Right renal pelvis (tissue), 4 donors: ENCODE data around the gene AQP9. TPM values are rescaled to one million over a fixed set of nuclear protein-coding genes. Genes with fewer than 3 reads are reported as not detected.
A peak's percentile ranks its signal among the peaks of the same experiment; 100 is the strongest.
"Not testable (repeated sequence)": the region's sequence is repeated elsewhere in the genome, so short reads cannot be mapped to it uniquely, and the experiment has no call there.

ENCODE experiments used
- DNase-seq, 4 donors: peaks; one replicate each; pipeline ENCODE4 v3.0.0-alpha.2; 2013; ENCODE audit warnings: low read depth in 4 of 4, low spot score in 3 of 4, missing footprints in 1 of 4
- polyA plus RNA-seq, 4 donors: library from polyadenylated mRNA; unstranded; fragments of 120-200 nt; gene quantifications; one replicate each; pipeline ENCODE4 v1.2.1, GENCODE V29; 2013; ENCODE audit not compliant: insufficient read length in 4 of 4

AQP9 gene
- polyA plus RNA-seq, 4 donors = 0.07 to 0.21 (median 0.12) TPM

DNA sequence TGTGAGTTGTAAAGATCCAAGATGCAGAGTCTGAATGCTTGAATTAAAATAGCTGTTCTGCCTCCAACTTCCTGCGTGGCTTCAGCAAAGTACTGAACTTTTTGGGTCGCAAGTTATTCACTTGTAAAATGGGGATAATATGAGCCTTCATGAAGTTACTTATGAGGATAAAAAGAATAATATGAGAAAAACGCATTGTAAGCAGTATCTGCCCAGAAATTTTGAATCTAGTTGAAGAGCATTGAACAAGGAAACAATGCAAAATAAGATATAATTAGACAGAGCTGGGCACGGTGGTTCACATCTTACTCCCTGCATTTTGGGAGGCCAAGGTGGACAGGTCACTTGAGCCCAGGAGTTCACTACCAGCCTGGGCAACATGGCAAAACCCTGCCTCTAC lies 37.8 kb downstream of the AQP9 start:
- no peak for DNase-seq

DNA sequence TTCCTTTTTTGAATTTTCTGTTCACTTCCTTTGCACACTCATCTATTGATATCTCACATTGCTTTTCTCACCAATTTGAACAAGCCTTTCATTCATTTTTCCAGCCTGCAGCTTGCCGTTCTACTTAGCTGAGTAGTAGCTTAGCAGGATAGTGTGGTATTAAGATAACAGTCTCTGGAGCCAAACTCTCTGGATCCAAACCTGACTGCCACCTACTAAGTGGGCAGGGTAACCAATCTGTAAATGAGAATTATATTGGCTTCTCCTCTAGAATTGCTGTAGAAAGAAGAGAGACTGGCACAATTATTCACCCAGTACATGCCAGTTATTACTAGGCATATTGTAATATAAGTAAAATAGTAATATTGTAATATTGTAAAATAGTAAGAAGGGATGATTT lies 40.5 kb downstream of the AQP9 start:
- no peak for DNase-seq

DNA sequence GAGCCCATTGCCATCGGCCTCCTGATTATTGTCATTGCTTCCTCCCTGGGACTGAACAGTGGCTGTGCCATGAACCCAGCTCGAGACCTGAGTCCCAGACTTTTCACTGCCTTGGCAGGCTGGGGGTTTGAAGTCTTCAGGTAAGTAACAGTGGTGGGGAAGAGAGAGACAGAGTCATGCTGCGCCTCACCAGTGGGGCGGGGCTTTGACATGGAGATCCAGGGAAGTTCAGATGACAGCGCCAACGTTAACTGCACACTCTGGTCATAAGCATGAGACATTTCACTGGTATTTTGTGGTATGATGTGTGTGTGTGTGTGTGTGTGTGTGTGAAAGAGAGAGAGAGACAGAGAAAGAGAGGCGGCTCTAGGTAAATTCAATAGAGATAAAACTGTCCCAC lies 41.0 kb downstream of the AQP9 start:
- no peak for DNase-seq

DNA sequence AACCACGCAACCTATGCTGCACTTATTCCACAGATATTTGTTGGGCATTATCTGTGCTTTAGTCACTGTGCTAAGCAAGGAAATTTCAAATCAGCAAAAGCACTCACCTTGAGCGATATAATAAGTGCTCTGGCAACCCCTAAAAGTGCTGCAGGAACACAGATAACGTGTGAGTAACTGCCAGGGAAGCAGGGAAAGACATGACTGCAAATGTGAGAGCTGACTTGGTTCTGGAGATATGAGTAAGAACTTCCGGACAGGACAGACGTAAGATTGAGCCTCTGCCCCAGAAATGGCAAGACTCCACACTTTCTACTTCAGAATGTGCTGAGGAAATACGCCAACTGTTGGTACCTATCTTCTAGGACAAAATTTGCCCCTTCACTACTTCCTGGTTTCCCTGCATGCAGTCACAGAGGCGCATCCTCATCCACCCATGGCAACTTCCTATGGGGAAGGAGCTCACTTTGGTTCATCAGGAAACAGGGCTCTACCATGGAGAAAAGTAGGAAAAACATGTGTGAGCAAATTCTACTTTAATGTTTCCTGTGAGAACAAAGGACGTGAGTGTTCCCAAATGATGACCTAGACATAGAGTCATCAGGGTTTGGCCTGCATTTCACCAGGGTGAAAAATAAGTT lies 41.7 kb downstream of the AQP9 start:
- DNase-seq = no peak

DNA sequence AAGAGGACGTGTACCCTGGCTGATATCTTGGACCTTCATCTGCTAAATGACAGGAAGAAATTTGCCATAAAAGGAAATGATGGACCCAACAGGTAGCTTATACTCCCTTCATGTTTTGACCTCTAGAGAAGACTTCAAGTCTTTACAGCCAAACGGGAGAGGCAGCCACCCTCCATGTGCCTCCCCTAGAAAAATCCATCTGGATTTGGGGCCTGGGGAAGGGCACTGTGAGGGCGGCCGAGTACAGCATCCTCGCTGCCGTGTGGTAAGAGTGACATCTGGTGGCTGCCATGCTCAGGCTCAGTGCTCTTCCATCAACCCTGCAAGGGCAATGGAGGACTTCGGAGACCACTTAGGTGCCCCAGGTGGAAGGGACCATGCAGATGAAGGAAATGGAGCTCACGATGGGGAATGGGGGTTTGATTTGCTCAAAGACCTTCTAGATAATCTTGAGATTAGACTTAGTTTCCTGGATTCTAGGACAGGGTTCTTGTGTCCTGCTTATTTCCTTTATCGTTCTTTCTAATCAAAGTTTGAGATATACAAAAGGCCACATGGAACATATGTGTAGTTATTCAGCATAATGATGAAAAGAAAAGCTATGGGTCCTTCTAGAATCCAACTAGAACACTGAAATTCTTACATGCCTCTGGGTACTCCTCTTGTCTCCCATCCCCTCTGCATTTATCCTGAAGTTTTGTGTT lies 44.4 kb downstream of the AQP9 start:
- DNase-seq = peak; percentile 19 to 50 (median 32)

DNA sequence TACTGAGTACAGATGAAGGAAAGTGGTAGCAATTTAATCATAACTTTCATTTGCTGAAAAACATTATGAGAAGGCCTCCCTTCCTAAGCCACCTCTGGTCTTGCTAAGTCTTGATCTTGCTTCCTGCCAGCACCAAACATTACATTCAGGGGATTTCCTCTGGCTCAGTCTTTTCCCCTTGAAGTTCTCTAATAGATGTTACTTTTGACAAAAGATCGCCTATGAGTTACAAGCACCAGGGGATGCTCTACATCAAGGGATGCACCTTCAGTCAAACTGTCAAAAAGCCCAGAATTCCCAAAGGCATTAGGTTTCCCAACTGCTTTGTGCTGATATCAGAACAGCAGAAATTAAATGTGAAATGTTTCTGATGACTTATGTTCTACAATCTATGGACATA lies 47.3 kb downstream of the AQP9 start:
- DNase-seq = no peak

DNA sequence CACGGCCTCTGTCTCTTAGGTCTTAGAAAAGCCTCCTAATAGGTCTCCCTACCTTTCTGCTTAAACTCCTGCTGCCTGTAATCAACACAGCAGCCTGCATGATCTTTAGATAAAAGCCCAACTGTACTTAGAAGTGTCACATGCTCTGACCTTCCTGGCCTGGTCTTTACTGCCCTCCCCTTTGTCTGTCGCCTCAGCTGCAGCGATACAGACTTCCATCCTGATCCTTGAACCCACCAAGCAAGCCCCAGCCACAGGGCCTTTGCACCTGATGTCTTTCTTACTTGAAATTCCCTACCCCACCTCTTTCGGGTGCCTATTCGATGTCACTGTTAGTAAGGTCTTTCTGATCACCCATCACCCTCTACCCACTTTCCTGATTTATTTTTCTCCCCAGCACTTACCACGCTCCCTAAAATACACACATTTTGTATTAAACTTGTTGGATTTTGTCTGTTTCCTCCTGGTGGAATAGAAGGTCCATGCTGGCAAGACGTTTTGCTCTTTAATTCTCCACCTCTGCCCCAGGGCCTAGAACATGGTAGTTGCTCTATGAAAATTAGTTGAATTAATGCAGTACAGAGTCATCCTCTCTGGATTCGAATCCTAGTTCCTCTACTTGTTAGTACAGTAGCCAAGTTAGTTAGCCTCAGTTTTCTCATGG lies 51.1 kb downstream of the AQP9 start:
- DNase-seq = no peak

DNA sequence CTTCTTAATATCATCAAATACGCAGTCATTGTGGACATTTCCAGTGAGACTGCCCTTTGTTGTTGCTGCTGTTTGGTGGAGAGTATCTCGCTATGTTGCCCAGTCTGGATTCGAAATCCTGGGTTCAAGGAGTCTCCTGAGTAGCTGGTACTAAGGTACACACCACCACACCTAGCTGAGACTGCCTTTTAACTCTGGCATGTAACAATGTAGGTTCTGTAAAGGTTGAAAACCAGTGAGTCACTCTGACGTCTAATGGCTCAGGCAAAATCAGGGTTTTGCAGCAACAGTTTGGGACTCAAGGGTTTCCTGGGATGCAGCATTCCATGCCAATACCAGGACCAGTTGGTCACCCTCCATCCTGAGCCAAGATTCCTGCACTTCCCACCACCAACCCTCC lies 52.2 kb downstream of the AQP9 start:
- DNase-seq = no peak

DNA sequence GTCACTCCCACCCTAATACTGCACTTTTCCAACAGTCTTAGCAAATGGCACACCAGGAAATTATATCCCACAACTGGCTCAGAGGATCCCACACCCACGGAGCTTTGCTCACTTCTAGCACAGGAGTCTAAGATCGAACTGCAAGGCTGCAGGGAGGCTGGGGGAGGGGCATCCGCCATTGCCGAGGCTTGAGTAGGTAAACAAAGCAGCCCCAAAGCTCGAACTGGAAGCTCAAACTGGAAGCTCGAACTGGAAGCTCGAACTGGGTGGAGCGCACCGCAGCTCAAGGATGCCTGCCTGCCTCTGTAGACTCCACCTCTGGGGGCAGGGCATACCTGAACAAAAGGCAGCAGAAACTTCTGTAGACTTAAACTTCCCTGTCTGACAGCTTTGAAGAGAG lies 55.5 kb downstream of the AQP9 start:
- not testable (repeated sequence) for DNase-seq

DNA sequence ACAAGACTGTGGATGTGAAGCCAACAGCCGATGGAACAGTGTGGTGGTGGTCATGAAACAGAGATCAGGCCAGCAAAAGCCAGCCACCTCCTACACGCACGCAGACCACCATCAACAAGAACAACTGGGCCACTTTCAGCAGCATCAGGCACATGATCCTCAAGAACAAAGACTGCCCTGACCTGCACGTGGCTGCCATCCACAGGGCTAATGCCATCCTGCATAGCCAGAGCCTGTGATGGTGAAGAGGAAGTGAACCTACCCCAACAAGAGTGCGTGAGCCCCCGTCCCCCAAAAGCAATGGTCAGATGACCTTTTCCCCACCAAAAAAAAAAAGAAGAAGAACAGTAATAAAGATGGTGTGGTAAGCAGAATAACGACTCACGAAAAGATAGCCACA lies 62.6 kb downstream of the AQP9 start:
- DNase-seq = no peak

DNA sequence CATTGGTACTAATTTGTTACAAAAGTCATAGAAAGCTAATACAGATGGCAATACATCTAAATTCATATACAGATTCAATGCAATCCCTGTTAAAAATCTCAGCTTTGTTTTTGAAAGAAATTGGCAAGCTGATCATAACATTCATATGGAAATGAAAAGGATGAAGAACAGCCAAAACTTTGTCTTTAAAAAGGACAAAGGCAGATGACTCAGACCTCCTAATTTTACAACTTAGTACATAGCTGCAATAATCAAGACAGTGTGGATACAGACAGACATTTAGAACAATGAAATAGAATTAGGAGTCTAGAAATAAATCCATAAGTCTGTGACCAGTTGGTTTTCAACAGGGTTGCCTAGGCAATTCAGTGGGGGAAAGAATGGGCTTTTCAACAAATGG lies 63.3 kb downstream of the AQP9 start:
- no peak for DNase-seq

DNA sequence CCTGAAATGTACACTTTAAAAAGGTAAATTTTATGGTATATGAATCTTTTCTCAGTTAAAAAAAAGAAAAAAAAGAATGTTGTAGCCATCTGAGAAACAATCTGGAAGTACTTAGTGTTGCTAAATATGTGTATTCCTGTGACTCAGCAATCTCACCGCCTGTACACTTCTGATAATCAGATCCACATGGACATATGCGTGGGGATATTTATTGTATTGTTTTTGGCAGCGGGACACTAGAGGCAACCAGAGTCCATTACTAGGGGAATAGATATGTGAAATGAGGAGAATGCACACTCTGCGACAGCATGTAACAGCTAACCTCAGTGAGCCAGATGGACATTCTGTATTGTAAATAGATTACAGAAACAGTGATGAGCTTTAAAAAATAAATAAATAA lies 65.4 kb downstream of the AQP9 start:
- DNase-seq = no peak

DNA sequence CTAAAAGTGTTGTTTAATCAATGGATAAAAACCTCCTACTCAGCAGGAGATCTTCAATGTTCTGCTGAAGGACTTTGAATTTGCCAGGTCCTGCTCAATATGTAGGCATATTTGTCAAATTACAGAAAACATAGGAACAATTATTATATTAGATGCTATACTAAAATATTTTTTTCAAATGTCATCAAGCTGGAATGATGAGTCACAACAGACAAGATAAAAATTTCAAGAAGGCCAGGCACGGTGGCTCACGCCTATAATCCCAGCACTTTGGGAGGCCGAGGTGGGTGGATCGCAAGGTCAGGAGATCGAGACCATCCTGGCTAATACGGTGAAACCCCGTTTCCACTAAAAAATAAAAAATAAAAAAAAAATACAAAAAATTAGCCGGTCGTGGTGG lies 68.0 kb downstream of the AQP9 start:
- no peak for DNase-seq

DNA sequence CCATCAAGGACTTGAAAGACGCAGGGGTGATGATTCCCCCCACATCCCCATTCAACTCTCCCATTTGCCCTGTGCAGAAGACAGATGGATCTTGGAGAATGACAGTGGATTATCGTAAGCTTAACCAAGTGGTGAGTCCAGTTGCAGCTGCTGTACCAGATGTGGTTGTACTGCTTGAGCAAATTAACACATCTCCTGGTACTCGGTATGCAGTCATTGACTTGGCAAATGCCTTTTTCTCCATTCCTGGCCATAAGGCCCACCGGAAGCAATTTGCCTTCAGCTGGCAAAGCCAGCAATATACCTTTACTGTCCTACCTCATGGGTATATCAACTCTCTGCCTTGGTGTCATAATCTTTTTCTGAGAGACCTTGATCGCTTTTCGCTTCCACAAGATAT lies 70.0 kb downstream of the AQP9 start:
- DNase-seq = not testable (repeated sequence)

DNA sequence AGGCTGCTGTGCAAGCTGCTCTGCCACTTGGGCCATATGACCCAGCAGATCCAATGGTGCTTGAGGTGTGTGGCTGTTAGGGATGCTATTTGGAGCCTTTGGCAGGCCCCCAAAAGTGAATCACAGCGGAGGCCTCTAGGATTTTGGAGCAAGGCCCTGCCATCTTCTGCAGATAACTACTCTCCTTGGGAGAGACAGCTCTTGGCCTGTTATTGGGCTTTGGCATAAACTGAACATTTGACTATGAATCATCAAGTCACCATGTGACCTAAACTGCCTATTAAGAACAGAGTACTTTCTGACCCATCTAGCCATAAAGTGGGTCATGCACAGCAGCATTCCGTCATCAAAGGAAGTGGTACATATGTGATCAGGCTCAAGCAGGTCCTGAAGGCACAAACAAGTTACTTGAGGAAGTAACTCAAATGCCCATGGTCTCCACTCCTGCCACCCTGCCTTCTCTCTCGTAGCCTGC lies 70.9 kb downstream of the AQP9 start:
- DNase-seq = not testable (repeated sequence)

DNA sequence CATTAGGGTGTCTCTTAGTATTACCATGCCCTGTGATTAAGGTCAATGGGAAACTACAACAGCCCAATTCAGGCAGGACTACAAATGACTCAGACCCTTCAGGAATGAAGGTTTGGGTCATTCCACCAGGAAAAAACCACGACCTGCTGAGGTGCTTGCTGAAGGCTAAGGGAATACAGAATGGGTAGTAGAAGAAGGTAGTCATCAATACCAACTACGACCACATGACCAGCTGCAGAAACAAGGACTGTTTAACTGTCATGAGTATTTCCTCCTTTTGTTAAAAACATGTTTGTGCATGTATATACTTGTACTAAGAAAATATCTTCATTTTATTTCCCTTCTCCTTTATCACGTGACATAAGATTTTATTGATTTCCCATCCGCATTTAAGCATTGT lies 71.8 kb downstream of the AQP9 start:
- not testable (repeated sequence) for DNase-seq

DNA sequence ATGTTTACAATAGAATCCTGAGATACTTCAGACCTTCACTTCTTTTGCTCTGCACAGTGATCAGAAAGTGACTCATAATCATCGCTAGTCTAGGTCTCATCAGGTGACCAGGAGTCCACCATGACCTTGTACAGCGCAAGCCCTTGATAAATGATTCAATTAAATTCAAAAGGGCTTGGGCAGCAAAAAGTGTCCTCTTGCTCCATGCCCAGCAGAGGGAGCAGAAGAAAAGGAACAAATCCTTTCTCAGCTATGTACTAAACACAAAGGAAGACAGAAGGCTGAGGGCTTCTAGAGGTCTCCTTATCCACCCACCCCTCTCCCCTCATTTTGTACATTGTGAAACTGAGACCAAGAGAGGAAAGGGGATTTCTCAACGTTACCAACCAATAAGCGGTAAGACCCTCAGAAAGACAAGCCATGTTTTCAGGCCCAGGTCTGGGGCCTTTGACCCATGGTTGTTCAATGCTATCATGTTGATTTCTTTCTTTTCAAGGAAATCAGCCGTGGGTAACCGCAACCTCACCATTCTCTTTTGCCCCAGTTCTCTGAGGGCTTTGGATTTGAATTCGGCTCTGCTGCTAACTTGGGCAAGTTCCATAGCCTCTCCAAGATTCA lies 74.8 kb downstream of the AQP9 start:
- DNase-seq = peak in 1 of 4 donors; percentile 29

DNA sequence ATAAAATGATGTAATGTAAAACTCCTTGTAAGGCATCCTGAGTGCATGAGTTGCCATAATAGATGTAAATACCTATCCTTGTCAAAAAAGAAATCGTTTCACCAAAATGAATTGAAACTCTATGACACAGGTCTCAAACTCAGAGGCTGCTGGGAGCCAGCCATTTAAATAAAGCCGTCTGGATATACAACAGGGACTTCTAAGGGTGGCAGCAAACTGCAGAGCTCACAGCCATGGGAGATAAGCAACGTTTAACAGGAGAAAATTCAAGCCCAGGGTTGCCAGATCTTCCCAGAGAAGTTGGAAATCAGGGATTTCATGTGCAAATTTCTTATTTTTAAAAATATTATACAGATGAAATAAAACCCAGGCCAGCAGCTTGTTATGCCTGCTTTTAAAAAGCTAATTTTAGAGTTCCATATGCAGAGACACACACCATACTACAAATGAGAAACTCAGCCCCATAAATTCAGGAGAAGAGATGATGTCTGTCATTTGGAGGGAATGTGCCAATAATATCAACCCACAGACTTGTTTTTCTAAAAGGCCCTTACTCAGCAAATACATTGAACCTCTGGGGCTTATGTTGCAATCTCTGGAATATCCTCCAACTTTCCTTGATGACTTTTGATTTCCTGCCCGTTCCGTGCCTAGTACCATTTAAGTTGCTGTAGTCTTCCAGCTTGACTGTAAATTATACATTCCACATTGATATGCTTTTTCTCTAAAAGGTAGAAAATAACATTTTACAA lies 75.6 kb downstream of the AQP9 start:
- DNase-seq = no peak

DNA sequence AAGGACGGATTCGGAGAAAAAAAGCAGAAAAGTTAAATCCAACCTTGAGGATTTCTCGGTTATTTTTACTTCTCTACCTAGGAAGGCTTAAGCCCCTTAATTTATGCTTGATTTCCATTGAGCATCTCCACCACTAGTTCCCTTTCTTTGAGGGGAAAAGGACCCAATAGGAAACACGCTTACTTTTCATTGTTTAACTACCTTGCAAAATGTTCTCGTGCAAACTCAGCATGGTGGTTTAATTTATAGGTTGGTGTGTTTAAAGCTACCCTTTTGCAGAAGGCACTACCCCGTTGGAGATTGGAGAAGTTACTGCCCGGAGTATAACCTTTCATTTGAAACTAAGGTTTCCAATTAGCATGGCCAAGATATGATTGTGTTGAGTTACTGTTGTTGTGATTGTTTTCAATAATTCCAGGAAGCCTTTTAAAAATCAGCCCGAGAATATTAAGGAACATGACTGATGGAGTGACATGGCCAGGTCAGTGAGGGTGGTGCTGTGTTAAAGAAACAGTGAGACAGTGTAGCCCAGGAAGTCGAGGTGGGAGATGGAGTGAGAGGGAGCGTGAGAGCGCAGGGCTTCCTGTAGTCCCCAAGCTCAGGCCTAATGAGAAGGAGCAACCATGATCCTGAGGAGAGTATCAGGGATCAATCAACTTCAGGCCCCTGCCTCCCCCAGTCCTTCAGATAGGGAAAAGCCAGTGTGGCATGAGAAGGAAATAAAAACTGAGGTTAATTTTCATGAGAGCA lies 76.6 kb downstream of the AQP9 start:
- no peak for DNase-seq

DNA sequence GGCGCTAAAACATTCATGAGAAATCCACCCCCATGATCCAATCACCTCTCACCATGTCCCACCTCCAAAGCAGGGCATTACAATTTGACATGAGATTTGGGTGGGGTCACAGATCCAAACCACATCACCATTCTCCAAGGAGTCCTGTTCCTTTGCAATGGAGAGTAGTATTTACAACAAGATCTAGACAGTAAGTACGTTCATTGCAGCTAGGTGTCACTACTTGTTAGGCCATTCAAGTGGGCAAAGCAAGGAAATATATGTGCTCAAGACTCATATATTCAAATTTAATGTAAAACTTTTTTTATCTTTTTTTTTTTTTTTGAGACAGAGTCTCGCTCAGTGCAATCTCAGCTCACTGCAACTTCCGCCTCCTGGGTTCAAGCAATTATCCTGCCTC lies 79.3 kb downstream of the AQP9 start:
- no peak for DNase-seq
